SH-SY5Y (cell line): Measurements from ENCODE around the gene CD34.

Experiments
- GATA2 ChIP-seq: IDR thresholded peaks from 2 replicates; pipeline ENCODE4 v1.6.1; 2011; ENCODE audit warnings: mild to moderate bottlenecking, low read depth, low read length
- GATA3 ChIP-seq: IDR thresholded peaks from 2 replicates; pipeline ENCODE4 v1.6.1; 2011; ENCODE audit warnings: low read depth, mild to moderate bottlenecking, low read length, moderate library complexity

GRCh38 chr1:207909687-207910086 lies 1.2 kb downstream of the CD34 start:
- TF ChIP-seq GATA2 (no peak), GATA3 (no peak)
